IMR-90 (cell line): Measurements from ENCODE around the gene KCNAB2. TPM values are rescaled to one million over a fixed set of nuclear protein-coding genes. Genes with fewer than 3 reads are reported as not detected.

Experiments used
- ATAC-seq: fragments of 200-7000 bp; cut with Tn5 transposase; 2 replicates; pipeline ENCODE4 v1.9.1; 2020; ENCODE audit warnings: low read depth, mild to moderate bottlenecking, moderate library complexity
- BruUV-seq: library from RNA; stranded (reverse); fragments of 400-500 nt; replicated peaks from 2 replicates; lab custom pipeline; 2021; lab: Mats Ljungman, UMichigan
- CTCF ChIA-PET: fragments of 300-600 bp; formaldehyde crosslinking; extraction: SDS; loops from one replicate; lab custom pipeline; 2021; ENCODE audit warnings: antibody characterized with exemption; lab: Yijun Ruan, JAX
- POLR2A ChIA-PET: fragments of 300-600 bp; sonication (Branson Sonifier 250); formaldehyde crosslinking; loops from one replicate; lab custom pipeline; 2022; ENCODE audit warnings: antibody characterized with exemption; ENCODE audit not compliant: unreplicated experiment; lab: Charles Lee
- DNase-seq: peaks from one replicate; pipeline ENCODE4 v3.0.0; 2013
- H2AFZ ChIP-seq: replicated peaks from 2 replicates; pipeline ENCODE3; 2013; ENCODE audit warnings: low read length, mild to moderate bottlenecking; ENCODE audit not compliant: poor library complexity
- H2AK5ac ChIP-seq: 2 replicates; pipeline ENCODE4 v1.6.1; 2013; ENCODE audit warnings: low read depth, low read length, inconsistent platforms
- H2AK9ac ChIP-seq: replicated peaks from 2 replicates; pipeline ENCODE3; 2013; ENCODE audit warnings: mild to moderate bottlenecking, low read depth, low read length, moderate library complexity; ENCODE audit not compliant: poor library complexity
- H2BK120ac ChIP-seq: 2 replicates; pipeline ENCODE4 v1.6.1; 2013; ENCODE audit warnings: low read depth, low read length, inconsistent platforms
- H2BK15ac ChIP-seq: 3 replicates; pipeline ENCODE4 v1.6.1; 2013; ENCODE audit warnings: low read depth, low read length, inconsistent platforms
- H2BK20ac ChIP-seq: 2 replicates; pipeline ENCODE4 v1.6.1; 2013; ENCODE audit warnings: low read depth, mild to moderate bottlenecking, inconsistent platforms, low read length, moderate library complexity
- H2BK5ac ChIP-seq: 2 replicates; pipeline ENCODE4 v1.6.1; 2013; ENCODE audit warnings: mild to moderate bottlenecking, low read depth, low read length, inconsistent platforms; ENCODE audit not compliant: poor library complexity, severe bottlenecking
- H3K14ac ChIP-seq: replicated peaks from 2 replicates; pipeline ENCODE4 v1.6.1; 2013; ENCODE audit warnings: low read depth, low read length, inconsistent platforms
- H3K18ac ChIP-seq: 2 replicates; pipeline ENCODE4 v1.6.1; 2013; ENCODE audit warnings: low read depth, low read length, control low read depth
- H3K23ac ChIP-seq: 2 replicates; pipeline ENCODE4 v1.6.1; 2013; ENCODE audit warnings: low read depth, low read length, inconsistent platforms
- H3K27ac ChIP-seq: 2 replicates; pipeline ENCODE4 v1.5.1; 2013; ENCODE audit warnings: mild to moderate bottlenecking, control low read depth, low read length; ENCODE audit not compliant: insufficient read depth
- H3K27me3 ChIP-seq: 2 replicates; pipeline ENCODE4 v1.6.1; 2013; ENCODE audit warnings: low read length; ENCODE audit not compliant: control insufficient read depth, insufficient read depth
- H3K36me3 ChIP-seq: 2 replicates; pipeline ENCODE4 v1.6.1; 2013; ENCODE audit warnings: low read length, mixed read lengths; ENCODE audit not compliant: control insufficient read depth, insufficient read depth
- H3K4ac ChIP-seq: 2 replicates; pipeline ENCODE4 v1.6.1; 2013; ENCODE audit warnings: low read depth, low read length, inconsistent platforms
- H3K4me1 ChIP-seq: 2 replicates; pipeline ENCODE4 v1.6.1; 2013; ENCODE audit warnings: low read length, mixed read lengths; ENCODE audit not compliant: control insufficient read depth, insufficient read depth
- H3K4me2 ChIP-seq: 2 replicates; pipeline ENCODE4 v1.6.1; 2013; ENCODE audit warnings: low read depth, mild to moderate bottlenecking, control low read depth, low read length, moderate library complexity
- H3K4me3 ChIP-seq: 2 replicates; pipeline ENCODE4 v1.5.1; 2013; ENCODE audit warnings: low read depth, mild to moderate bottlenecking, control low read depth, low read length, moderate library complexity; ENCODE audit not compliant: insufficient read depth
- H3K56ac ChIP-seq: 2 replicates; pipeline ENCODE4 v1.6.1; 2013; ENCODE audit warnings: low read length, inconsistent platforms; ENCODE audit not compliant: insufficient read depth; ENCODE audit errors: extremely low read depth
- H3K79me1 ChIP-seq, 2 experiments: 2 replicates each; pipeline ENCODE4 v1.6.1; 2013; ENCODE audit warnings: low read length in 2 of 2, inconsistent platforms in 1 of 2, low read depth in 1 of 2
- H3K9ac ChIP-seq: 2 replicates; pipeline ENCODE4 v1.6.1; 2013; ENCODE audit warnings: low read depth, low read length, control low read depth
- H3K9me1 ChIP-seq: 2 replicates; pipeline ENCODE4 v1.6.1; 2013; ENCODE audit warnings: low read length, inconsistent platforms; ENCODE audit not compliant: insufficient read depth
- H3K9me3 ChIP-seq: 2 replicates; pipeline ENCODE4 v1.6.1; 2013; ENCODE audit warnings: low read length; ENCODE audit not compliant: control insufficient read depth, insufficient read depth
- H4K20me1 ChIP-seq: 2 replicates; pipeline ENCODE4 v1.6.1; 2013; ENCODE audit warnings: low read length, inconsistent platforms; ENCODE audit not compliant: insufficient read depth
- H4K5ac ChIP-seq: 2 replicates; pipeline ENCODE4 v1.6.1; 2013; ENCODE audit warnings: mild to moderate bottlenecking, low read depth, low read length, control low read depth
- H4K8ac ChIP-seq, 2 experiments: 2 replicates each; pipeline ENCODE4 v1.6.1; 2013; ENCODE audit warnings: low read depth in 2 of 2, low read length in 2 of 2, control low read depth in 1 of 2, inconsistent platforms in 1 of 2
- H4K91ac ChIP-seq: 2 replicates; pipeline ENCODE4 v1.6.1; 2013; ENCODE audit warnings: low read depth, low read length, inconsistent platforms; ENCODE audit not compliant: insufficient read depth
- CEBPB ChIP-seq: IDR thresholded peaks from 2 replicates; pipeline ENCODE4 v1.6.1; 2012; ENCODE audit warnings: low read depth, low read length, improper control_type of control experiment
- CHD1 ChIP-seq: IDR thresholded peaks from 2 replicates; pipeline ENCODE4 v1.6.1; 2012; ENCODE audit warnings: low read depth, low read length, improper control_type of control experiment
- CTCF ChIP-seq: conservative IDR thresholded peaks from 2 replicates; pipeline ENCODE4 v1.5.1; 2012; ENCODE audit warnings: mild to moderate bottlenecking, low read depth, low read length, improper control_type of control experiment
- ELK1 ChIP-seq: fragments of 150-350 bp; IDR thresholded peaks from 2 replicates; pipeline ENCODE4 v1.6.1; 2016; ENCODE audit warnings: low read depth, mild to moderate bottlenecking, low read length, moderate library complexity, borderline replicate concordance
- FOS ChIP-seq: fragments of 150-350 bp; IDR thresholded peaks from 2 replicates; pipeline ENCODE4 v1.6.1; 2016; ENCODE audit warnings: low read depth, low read length
- MAFK ChIP-seq: IDR thresholded peaks from 2 replicates; pipeline ENCODE4 v1.6.1; 2012; ENCODE audit warnings: low read depth, low read length, improper control_type of control experiment
- MAZ ChIP-seq: IDR thresholded peaks from 2 replicates; pipeline ENCODE4 v1.6.1; 2012; ENCODE audit warnings: low read depth, mild to moderate bottlenecking, low read length, improper control_type of control experiment, moderate library complexity, borderline replicate concordance
- MXI1 ChIP-seq: IDR thresholded peaks from 2 replicates; pipeline ENCODE4 v1.6.1; 2012; ENCODE audit warnings: low read depth, mild to moderate bottlenecking, low read length, moderate library complexity, borderline replicate concordance
- NFE2L2 ChIP-seq: fragments of 150-350 bp; IDR thresholded peaks from 2 replicates; pipeline ENCODE4 v1.6.1; 2016; ENCODE audit warnings: low read depth, mild to moderate bottlenecking, low read length
- POLR2A ChIP-seq: IDR thresholded peaks from 2 replicates; pipeline ENCODE4 v1.6.1; 2012; ENCODE audit warnings: mild to moderate bottlenecking, low read depth, low read length
- RAD21 ChIP-seq: IDR thresholded peaks from 2 replicates; pipeline ENCODE4 v1.6.1; 2012; ENCODE audit warnings: low read length, improper control_type of control experiment
- RCOR1 ChIP-seq: IDR thresholded peaks from 2 replicates; pipeline ENCODE4 v1.6.1; 2012; ENCODE audit warnings: mild to moderate bottlenecking, low read length, improper control_type of control experiment; ENCODE audit not compliant: insufficient replicate concordance
- RFX5 ChIP-seq: IDR thresholded peaks from 2 replicates; pipeline ENCODE4 v1.8.0; 2012; ENCODE audit warnings: low read depth, mild to moderate bottlenecking, low read length, moderate library complexity
- SMC3 ChIP-seq: fragments of 150-350 bp; IDR thresholded peaks from 2 replicates; pipeline ENCODE4 v1.6.1; 2016; ENCODE audit warnings: low read depth, mild to moderate bottlenecking, antibody characterized with exemption, low read length, moderate library complexity
- WGBS, 2 experiments: methylation state at CpG; one replicate each; pipeline versions ENCODE4 v1.1.5 to v1.1.7; 2013; ENCODE audit warnings: missing lambda C conversion rate in 2 of 2; ENCODE audit not compliant: insufficient read length in 1 of 2; ENCODE audit errors: extremely low coverage in 2 of 2; 5-methylcytosine and 5-hydroxymethylcytosine counted together
- dilution Hi-C: fragments of 300-500 bp; cut with HindIII; formaldehyde crosslinking; loops from one replicate; pipeline ENCODE4 v1.14.3; 2018; ENCODE audit warnings: low sequenced_read_pairs; ENCODE audit not compliant: unreplicated experiment
- in situ Hi-C: fragments of 300-500 bp; cut with MboI; formaldehyde crosslinking; loops from 3 replicates; pipeline ENCODE4 v1.14.3; 2019; ENCODE audit warnings: low sequenced_read_pairs, inconsistent platforms, mixed read lengths
- intact Hi-C: fragments of 100-400 bp; cut with micrococcal nuclease; formaldehyde crosslinking; loops from 2 replicates; pipeline ENCODE4 v1.10.0; 2022
- polyA plus RNA-seq, 3 experiments: library from polyadenylated mRNA; depleted of rRNA; stranded (reverse); fragments of >200 nt; gene quantifications; 2 replicates each; pipeline ENCODE4 v1.2.3, GENCODE V29; 2012; ENCODE audit warnings: low replicate concordance in 1 of 3
- total RNA-seq: library from RNA; depleted of rRNA; stranded (reverse); fragments of >200 nt; gene quantifications from 2 replicates; pipeline ENCODE4 v1.2.3, GENCODE V29; 2012
- TF ChIP-seq, protein P1 (sequence below): fragments of 150-350 bp; IDR thresholded peaks from 2 replicates; pipeline ENCODE4 v1.6.1; 2017; ENCODE audit warnings: mild to moderate bottlenecking, antibody characterized with exemption, low read length, low read depth

The KCNAB2 gene
- total and polyA plus RNA-seq, 2 of the 4 experiments (the other 2 are of a cell fraction) = 1.3 to 4.2 TPM

- Histone ChIP-seq H4K5ac (no peak overlapping the region), H3K9me3 (no peaks in the 10 kb centered on the region), H3K27ac (no peak overlapping the region), H2BK15ac (no peak overlapping the region), H2BK20ac (no peak overlapping the region), H3K79me1 (no peaks in the 10 kb centered on the region), H4K8ac (no peak overlapping the region), H3K56ac (no peak overlapping the region), H2BK5ac (no peak overlapping the region), H2BK120ac (no peak overlapping the region), H3K14ac (no peak overlapping the region), H2AK5ac (no peak overlapping the region), H3K36me3 (no peaks in the 10 kb centered on the region), H2AK9ac (no peak overlapping the region), H3K9ac (no peak overlapping the region), H3K23ac (no peak overlapping the region), H3K4me2 (no peak overlapping the region), H3K27me3 (peaks cover 14% of the 10 kb centered on the region), H3K4me1 (no peaks in the 10 kb centered on the region), H3K4me3 (no peak overlapping the region), H3K9me1 (no peaks in the 10 kb centered on the region), H2AFZ (no peak overlapping the region), H4K20me1 (no peaks in the 10 kb centered on the region), H3K4ac (no peak overlapping the region), H4K91ac (no peak overlapping the region), H3K18ac (no peak overlapping the region)
- DNase-seq (no peak), ATAC-seq (no peak)
- WGBS, 2 experiments = 81% methylated on average over 11 of the region's 18 CpGs; no CpG with 5 or more reads in 1 of the 2 experiments
- in situ Hi-C loops = no loop called here
- CTCF ChIA-PET = no interaction called here
- BruUV-seq = no TSS peak
- POLR2A ChIA-PET = no interaction called here
- intact Hi-C loops = no loop called here
- TF ChIP-seq MAZ (no peak), SMC3 (no peak), RCOR1 (no peak), RFX5 (no peak), NFE2L2 (no peak), FOS (no peak), RAD21 (no peak), MAFK (no peak), ELK1 (no peak), CEBPB (no peak), MXI1 (no peak), CTCF (no peak), CHD1 (no peak), POLR2A (no peak)
- TF ChIP-seq, protein P1, sequence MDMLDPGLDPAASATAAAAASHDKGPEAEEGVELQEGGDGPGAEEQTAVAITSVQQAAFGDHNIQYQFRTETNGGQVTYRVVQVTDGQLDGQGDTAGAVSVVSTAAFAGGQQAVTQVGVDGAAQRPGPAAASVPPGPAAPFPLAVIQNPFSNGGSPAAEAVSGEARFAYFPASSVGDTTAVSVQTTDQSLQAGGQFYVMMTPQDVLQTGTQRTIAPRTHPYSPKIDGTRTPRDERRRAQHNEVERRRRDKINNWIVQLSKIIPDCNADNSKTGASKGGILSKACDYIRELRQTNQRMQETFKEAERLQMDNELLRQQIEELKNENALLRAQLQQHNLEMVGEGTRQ = no peak
- dilution Hi-C loops = no loop called here
These were observed 44.6 kb downstream of the KCNAB2 start for GRCh38 chr1:6090288-6090687.
